ENCODE measurements around the gene KRTAP1-4.

DNA sequence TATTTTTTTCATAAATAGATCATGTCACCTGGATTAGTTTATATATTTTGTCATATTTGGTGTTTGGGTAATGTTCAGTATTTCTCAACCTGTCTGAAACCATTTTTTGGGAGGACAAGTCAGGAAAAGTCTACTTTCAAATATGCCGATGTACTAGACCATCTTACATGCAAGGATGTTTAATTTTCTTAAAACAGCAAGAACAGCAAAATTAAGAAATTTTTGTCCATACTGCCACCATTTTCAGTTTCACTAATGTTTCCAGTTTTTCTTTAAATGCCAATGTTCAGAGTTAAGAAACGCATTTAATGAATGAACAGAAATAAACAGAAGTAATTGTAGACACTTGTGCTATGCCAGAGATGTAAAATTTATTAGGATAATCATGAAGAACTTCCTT, 36.9 kb downstream of the KRTAP1-4 start:
- no peak for TF ChIP-seq CTCF (IDR thresholded peaks at IDR 0.05; ENCODE audit: low read length)
- TF ChIP-seq EZH2 (IDR thresholded peaks at IDR 0.05; ENCODE audit: borderline replicate concordance, low read length): no peak
